ENCODE data around the gene GTPBP4. TPM values are rescaled to one million over a fixed set of nuclear protein-coding genes. Genes with fewer than 3 reads are reported as not detected.

The GTPBP4 gene
- total RNA-seq, 1 experiment from 2014 or later, result 111 TPM

- DNase-seq (ENCODE audit: low read depth, low spot score), result no peak
- no peak for TF ChIP-seq EGR1 (IDR thresholded peaks at IDR 0.05; ENCODE audit: low read depth)
- TF ChIP-seq ELF1 (IDR thresholded peaks at IDR 0.05; ENCODE audit: borderline replicate concordance, low read depth), result no peak
- TF ChIP-seq TCF7L2 (IDR thresholded peaks at IDR 0.05; ENCODE audit: borderline replicate concordance, extremely low read depth, insufficient read depth, insufficient read length), result no peak
- no peak for TF ChIP-seq POLR2A (IDR thresholded peaks at IDR 0.05; ENCODE audit: borderline replicate concordance, extremely low read depth, insufficient read depth, insufficient read length)
- TF ChIP-seq MAX (IDR thresholded peaks at IDR 0.05), result no peak
- TF ChIP-seq JUND (IDR thresholded peaks at IDR 0.05), result no peak
- TF ChIP-seq RAD21 (IDR thresholded peaks at IDR 0.05; ENCODE audit: low read depth), result no peak
- no peak for TF ChIP-seq SIN3A (IDR thresholded peaks at IDR 0.05; ENCODE audit: low read depth)
- no peak for TF ChIP-seq CBX3 (IDR thresholded peaks at IDR 0.05; ENCODE audit: low read depth)
- no peak for TF ChIP-seq ZFX (IDR thresholded peaks at IDR 0.05)
- TF ChIP-seq SP1 (IDR thresholded peaks at IDR 0.05; ENCODE audit: low read depth), result no peak
- no peak for TF ChIP-seq REST (IDR thresholded peaks at IDR 0.05; ENCODE audit: low read depth)
- TF ChIP-seq POLR2AphosphoS5 (IDR thresholded peaks at IDR 0.05; ENCODE audit: low read depth, low read length), result no peak
- no peak for TF ChIP-seq CTCF (IDR thresholded peaks at IDR 0.05 in 2 of 3, conservative IDR thresholded peaks at IDR 0.05 in 1 of 3; ENCODE audit: borderline replicate concordance in 1 of 3, insufficient read depth in 1 of 3, low read depth in 2 of 3, low read length in 2 of 3)
- no peak for TF ChIP-seq FOSL1 (IDR thresholded peaks at IDR 0.05; ENCODE audit: low read depth)
- TF ChIP-seq SRF (IDR thresholded peaks at IDR 0.05; ENCODE audit: low read depth), result no peak
- no peak for TF ChIP-seq ATF3 (IDR thresholded peaks at IDR 0.05)
- Histone ChIP-seq H3K4me1 (ENCODE audit: control insufficient read depth in 1 of 2, insufficient read depth in 2 of 2, low read length in 2 of 2) (no peaks in the 10 kb centered on the region), H3K9ac (ENCODE audit: low read length) (no peak overlapping the region), H3K36me3 (ENCODE audit: control insufficient read depth in 1 of 2, insufficient read depth in 2 of 2, low read length in 2 of 2) (peaks cover 16 to 26% of the 10 kb centered on the region in 2 experiments), H3K4me3 (replicated peaks in 1 of 2; ENCODE audit: low read depth in 1 of 2, low read length in 2 of 2) (no peak overlapping the region), H3K9me2 (ENCODE audit: insufficient read depth) (no peaks in the 10 kb centered on the region), H3K27ac (ENCODE audit: low read depth, low read length) (no peak overlapping the region), H3K4me2 (ENCODE audit: low read length) (no peak overlapping the region), H3K27me3 (ENCODE audit: insufficient read depth, low read length) (no peaks in the 10 kb centered on the region), H3K79me2 (ENCODE audit: insufficient read depth, low read length) (peaks cover 27% of the 10 kb centered on the region), H4K20me1 (ENCODE audit: insufficient read depth) (no peaks in the 10 kb centered on the region; the same call in 1 of the 2 replicates), H2AFZ (ENCODE audit: low read depth, low read length, poor library complexity, severe bottlenecking) (no peak overlapping the region), H3K9me3 (ENCODE audit: control insufficient read depth in 1 of 2, insufficient read depth in 1 of 2, low read depth in 1 of 2, low read length in 2 of 2) (no peaks in the 10 kb centered on the region)
- intact Hi-C loops (cut with micrococcal nuclease), result no loop called here
- ChIA-PET CTCF (no interaction called here), RAD21 (ENCODE audit: low non-redundant PET in 1 of 2, low total read pairs in 2 of 2, uncharacterized antibody in 2 of 2, unreplicated experiment in 2 of 2) (no interaction called here), POLR2A (no interaction called here)
- BruUV-seq (replicated peaks), result no TSS peak
- no peak for ATAC-seq
These were observed 53.3 kb downstream of the GTPBP4 start for GRCh38 chr10:1041514-1041913.
